Fibroblast of skin of right quadriceps (primary cell): ENCODE data around the gene ING5.
A peak's percentile ranks its signal among the peaks of the same experiment; 100 is the strongest.
"Not testable (repeated sequence)": the region's sequence is repeated elsewhere in the genome, so short reads cannot be mapped to it uniquely, and the experiment has no call there.

Experiments
- DNase-seq: peaks from one replicate; pipeline ENCODE4 v3.0.0-alpha.2; 2013

ING5 gene

GRCh38 chr2:241701399-241702154 is at the start of gene ING5:
TSS of gene ING5 (plus strand) at chr2:241702039. CDS start at chr2:241702066, 27 bp downstream.
- peak; percentile 93 for DNase-seq

- DNase-seq = no peak
These were observed 49.7 kb upstream of the ING5 start for GRCh38 chr2:241652142-241652541.

GRCh38 chr2:241652722-241653121 is 49.1 kb upstream of the ING5 start:
- no peak for DNase-seq

- DNase-seq = no peak
These were observed 48.6 kb upstream of the ING5 start for GRCh38 chr2:241653210-241653750.

- no peak for DNase-seq
These were observed 47.3 kb upstream of the ING5 start for GRCh38 chr2:241654551-241654950.

- no peak for DNase-seq
These were observed 46.2 kb upstream of the ING5 start for GRCh38 chr2:241655516-241656189.

GRCh38 chr2:241656190-241656741 is 45.6 kb upstream of the ING5 start:
- no peak for DNase-seq

- no peak for DNase-seq
These were observed 44.0 kb upstream of the ING5 start for GRCh38 chr2:241657786-241658254.

GRCh38 chr2:241658296-241658695 is 43.5 kb upstream of the ING5 start:
- no peak for DNase-seq

- DNase-seq = peak; percentile 67
These were observed 42.6 kb upstream of the ING5 start for GRCh38 chr2:241659150-241659739.

- no peak for DNase-seq
These were observed 41.1 kb upstream of the ING5 start for GRCh38 chr2:241660593-241661213.

- DNase-seq = not testable (repeated sequence)
These were observed 39.1 kb upstream of the ING5 start for GRCh38 chr2:241662731-241663130.

GRCh38 chr2:241665731-241666440 is 36.0 kb upstream of the ING5 start:
- no peak for DNase-seq

GRCh38 chr2:241666627-241667400 is 35.0 kb upstream of the ING5 start:
- DNase-seq = peak; percentile 20

GRCh38 chr2:241668354-241668753 is 33.5 kb upstream of the ING5 start:
- DNase-seq = no peak

- no peak for DNase-seq
These were observed 33.0 kb upstream of the ING5 start for GRCh38 chr2:241668839-241669238.

GRCh38 chr2:241670333-241671110 is 31.3 kb upstream of the ING5 start:
- no peak for DNase-seq

- DNase-seq = no peak
These were observed 30.2 kb upstream of the ING5 start for GRCh38 chr2:241671457-241672240.
